ENCODE measurements around the gene NET1.
"Not testable (repeated sequence)": the region's sequence is repeated elsewhere in the genome, so short reads cannot be mapped to it uniquely, and the experiment has no call there.

Gene NET1

DNA sequence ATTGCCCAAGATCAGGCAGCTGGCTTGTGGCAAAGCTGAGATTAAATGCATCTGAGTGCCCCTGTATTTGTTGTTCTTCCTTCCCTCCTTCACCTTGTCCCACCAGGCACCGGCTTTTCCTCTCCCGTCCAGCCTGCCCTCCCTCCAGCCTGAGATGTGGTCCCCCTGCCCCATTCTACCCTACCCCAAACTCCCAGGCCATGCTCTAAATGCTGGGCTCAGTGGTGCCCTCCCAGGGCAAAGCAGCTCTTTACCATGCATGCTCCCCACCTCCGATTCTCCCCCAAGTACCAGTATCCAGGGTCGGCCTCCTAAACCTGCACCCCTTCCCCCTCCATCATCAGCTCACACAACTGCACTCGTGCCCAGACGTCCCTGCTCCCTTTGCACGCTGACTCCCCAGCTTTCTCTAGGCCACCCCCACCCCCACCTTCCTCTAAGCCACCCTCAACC lies 50.5 kb downstream of the NET1 start:
- no peak for DNase-seq (ENCODE audit: low spot score)

DNA sequence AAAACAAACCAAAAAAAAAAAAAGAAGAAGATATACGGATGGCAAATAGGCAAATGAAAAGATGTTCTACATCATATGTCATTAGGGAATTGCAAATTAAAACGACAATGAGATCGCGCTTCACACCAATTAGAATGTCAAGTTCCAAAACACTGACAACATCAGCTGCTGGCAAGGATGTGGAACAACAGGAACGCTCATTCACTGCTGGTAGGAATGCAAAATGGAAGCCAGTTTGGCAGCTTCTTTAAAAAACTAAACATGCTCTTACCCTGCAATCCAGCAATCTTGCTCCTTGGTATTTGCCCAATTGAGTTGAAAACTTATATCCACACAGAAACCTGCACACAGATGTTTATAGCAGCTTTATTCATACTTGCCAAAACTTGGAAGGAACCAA lies 52.2 kb downstream of the NET1 start:
- no peak for DNase-seq (ENCODE audit: low spot score)

DNA sequence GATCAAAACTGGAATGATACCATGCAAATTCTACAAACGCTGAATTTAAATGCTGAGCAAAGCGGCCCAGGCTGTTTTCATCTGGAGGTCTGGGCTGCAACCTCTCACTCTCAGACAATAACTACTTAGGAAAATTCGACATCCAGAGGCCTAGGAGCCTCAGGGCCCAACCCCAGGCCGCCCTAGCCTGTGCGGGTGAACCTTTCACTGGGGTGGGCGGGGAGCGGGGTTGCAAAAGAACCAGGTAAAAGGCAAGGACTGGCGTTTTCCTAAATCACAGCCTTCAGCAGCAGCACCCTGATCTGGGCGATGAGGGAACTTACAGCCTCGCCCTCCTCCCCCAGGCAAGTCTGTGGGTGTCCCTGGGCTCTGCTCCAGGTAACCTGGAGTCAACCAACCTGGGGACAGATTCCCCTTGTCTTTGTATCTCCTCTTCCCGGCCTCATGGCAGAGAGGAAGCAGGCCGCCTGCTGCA lies 53.7 kb downstream of the NET1 start:
- DNase-seq (ENCODE audit: low spot score), result no peak

DNA sequence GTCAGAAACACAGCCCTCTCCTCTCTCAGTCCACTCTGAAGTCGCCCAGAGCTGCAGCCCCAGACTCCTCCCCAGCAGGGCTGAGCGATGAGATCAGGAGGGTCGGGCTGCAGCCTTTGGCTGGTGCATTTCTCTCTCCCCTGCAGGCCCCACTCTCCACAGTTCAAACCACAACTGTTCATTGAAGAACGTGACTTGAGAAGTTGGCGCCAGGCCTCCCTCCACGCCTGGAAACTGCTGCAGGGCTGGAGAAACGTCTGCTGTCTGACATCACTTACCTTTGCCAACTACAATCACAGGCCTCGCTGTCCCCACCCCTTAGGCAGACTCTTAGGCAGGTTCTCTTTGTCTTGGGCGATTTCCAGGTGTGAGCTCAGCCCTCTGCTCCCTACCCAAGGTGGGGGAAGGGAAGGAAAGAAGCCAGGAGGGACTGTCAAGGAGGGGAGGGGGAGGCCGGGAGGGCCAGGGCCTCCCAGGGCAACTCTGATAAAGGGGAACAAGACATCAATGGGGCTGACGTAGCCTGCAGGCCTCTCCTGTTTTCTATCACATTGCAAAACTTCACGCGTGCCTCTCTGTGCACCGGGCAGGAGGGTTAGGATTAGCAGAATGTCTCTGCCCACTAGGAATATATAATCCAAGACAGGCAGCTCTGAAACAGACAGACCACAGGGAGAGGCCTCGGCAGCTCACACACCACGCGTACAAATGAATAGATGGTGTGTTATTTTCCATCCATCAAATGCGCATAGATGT lies 54.3 kb downstream of the NET1 start:
- DNase-seq (ENCODE audit: low spot score), result no peak

DNA sequence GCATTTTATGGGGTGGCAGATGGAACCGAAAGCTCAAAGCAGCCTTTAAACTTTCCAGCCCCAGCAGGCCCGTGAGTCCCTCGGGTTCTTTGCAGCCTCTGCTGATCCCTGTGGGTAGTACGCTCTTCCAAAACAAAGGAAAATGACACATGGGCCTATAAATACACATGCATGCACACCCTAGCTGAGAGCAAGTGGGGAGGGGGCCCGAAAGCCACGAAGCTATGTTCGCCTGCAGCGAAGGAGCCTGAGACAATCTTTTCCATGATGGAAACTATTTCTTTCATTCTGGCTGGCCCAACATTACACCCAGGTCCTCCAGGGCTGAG lies 54.8 kb downstream of the NET1 start:
- no peak for DNase-seq (ENCODE audit: low spot score)

DNA sequence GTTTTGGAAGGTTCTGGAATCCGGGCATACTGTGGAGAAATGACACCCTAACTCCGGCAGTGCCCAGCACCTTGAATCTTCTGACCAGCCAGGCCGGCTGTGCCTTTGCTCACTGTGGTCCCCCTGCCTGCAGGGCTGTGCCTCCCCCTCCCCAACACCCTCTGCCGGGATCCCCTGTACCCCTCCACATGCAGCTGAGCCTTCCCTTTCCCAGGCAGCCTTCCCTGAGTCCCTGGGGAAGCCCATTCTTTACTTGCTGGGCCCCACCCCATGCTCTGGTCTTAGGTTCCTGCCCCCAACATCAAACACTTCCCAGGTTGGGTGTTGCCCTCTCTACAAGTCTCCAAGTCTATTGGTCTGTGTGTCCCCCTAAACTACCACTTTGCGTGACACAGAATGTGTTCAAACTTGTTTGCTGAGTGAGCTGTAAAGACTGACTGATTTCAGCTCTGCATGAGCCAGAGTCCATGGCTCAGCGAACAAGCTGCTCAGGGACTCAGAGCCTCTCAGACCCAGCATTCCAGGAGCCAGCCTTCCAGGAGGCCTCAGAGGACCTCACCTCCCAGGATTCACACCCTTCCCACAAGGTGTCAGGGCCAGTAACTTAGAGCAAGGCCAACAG lies 55.4 kb downstream of the NET1 start:
- no peak for DNase-seq (ENCODE audit: low spot score)

DNA sequence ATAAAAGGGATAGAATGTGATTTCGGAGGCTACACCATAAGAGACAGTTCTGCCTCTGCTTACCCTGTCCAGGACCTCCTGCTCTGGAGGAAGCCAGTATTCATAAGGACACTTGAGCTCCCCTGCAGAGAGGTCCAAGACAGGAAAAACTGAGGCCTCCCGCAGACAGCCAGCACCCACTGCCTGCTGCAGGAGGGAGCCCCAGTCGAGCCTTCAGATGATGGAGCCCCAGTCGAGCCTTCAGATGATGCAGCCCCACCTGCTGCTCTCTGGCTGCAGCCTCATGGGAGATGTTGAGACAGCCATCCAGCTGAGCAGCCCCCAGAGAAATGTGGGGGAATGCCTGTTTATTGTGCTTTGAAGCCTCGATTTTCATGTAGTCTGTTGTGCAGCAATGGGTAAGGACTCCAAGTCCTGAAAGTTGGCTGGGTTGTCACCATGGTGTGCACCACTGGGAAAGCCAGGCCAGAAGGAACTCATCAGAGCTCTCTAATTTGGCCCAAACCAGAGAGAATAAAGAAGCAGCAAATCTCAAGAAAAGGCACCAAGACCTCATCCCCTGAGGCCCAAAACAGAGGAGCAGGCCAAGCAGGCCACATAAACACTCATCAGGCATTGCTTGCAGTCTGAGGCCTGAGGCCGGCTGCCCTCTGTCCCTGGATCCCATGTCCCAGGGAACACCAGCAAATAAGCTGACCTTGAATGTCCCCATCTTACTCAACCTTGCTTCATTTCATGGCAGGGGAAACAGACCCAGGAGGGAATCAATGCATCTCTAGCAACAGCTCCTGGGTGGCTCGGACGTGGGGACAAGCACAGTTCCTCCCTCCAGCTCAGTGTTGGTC lies 56.1 kb downstream of the NET1 start:
- no peak for DNase-seq (ENCODE audit: low spot score)

DNA sequence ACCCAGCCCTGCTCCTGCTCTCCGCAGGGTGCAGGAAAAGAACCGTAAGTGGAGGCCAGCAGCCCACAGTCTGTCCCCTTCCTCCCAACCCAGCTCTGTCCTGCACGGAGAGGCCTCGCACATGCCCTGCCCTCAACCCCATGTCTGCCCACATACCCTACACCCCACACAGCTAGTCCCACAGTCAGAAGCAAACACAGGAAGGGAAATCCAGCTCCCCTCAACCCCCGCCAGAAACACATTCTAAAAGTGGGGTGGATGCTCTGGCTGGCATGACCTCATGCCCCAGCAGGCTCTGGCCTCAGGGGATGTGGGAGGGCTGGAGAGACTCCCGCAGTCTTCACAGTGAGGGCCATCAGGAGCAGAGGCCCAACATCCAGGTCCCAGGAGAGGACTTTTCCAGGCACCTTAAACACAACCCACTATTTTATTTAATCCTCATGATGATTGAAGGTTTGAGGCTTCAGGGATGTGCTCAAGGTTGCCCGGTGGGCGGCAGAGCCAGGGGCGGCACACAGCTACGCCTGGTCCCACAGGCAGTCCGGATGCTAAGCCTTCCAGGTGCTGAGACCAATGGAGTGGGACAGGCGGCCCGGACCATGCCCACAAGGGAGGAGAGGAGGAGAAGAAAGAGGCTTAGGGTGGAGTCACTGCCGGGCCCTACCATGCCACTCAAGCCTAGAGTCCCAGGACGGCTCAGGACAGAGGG lies 57.1 kb downstream of the NET1 start:
- no peak for DNase-seq (ENCODE audit: low spot score)

DNA sequence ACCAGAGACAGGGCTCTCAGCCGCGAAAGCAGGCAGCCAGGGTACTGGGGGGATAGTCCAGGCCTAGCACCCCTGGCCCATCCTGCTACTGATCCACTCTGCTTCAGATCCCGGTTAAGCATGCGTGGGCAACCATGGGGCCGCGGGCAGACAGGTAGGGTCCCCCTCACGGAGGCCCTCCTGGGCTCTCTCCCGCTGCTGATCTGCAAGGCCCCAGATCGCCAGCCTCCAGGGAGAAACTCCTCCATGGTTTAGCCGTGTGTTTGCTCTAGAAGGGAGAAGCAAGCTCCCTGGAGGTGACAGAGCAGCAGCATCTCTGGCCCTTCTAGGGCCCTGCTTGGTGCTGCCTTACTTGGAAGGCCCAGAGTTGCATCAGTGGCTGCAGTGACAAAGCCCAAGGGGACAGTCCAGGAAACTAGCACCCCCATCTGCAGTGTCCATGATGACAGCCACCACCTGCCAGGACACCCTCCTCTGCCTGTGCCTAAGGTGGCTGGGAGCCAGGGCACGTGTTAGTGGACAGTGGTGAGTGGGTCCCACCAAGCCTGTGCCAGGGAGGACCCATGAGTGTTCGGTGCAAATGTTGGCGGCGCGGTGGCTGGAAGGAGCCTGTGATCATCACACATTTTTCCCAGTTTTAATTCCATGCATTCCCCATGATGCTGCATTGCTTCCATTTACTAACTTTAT lies 57.9 kb downstream of the NET1 start:
- no peak for DNase-seq (ENCODE audit: low spot score)

DNA sequence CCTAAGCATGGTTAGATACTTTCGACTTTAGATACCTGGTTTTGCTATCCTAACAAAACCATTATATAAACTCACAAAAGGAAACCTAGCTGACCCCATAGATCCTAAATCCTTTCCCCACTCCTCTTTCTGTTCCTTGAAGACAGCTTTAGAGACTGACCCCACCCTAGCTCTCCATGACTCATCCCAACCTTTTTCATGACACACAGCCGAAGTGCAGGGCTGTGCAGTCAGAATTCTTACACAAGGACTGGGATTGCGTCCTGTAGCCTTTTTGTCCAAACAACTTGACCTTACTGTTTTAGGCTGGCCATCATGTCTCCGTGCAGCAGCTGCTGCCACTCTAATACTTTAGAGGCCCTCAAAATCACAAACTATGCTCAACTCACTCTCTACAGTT lies 62.3 kb downstream of the NET1 start:
- not testable (repeated sequence) for DNase-seq (ENCODE audit: low spot score)

DNA sequence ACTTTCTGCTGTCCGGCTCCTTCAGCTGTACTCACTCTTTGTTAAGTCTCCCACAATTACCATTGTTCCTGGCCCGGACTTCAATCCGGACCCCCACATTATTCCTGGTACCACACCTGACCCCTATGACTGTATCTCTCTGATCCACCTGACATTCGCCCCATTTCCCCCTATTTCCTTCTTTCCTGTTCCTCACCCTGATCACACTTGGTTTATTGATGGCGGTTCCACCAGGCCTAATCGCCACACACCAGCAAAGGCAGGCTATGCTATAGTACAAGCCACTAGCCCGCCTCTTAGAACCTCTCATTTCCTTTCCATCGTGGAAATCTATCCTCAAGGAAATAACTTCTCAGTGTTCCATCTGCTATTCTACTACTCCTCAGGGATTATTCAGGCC lies 62.7 kb downstream of the NET1 start:
- not testable (repeated sequence) for DNase-seq (ENCODE audit: low spot score)

DNA sequence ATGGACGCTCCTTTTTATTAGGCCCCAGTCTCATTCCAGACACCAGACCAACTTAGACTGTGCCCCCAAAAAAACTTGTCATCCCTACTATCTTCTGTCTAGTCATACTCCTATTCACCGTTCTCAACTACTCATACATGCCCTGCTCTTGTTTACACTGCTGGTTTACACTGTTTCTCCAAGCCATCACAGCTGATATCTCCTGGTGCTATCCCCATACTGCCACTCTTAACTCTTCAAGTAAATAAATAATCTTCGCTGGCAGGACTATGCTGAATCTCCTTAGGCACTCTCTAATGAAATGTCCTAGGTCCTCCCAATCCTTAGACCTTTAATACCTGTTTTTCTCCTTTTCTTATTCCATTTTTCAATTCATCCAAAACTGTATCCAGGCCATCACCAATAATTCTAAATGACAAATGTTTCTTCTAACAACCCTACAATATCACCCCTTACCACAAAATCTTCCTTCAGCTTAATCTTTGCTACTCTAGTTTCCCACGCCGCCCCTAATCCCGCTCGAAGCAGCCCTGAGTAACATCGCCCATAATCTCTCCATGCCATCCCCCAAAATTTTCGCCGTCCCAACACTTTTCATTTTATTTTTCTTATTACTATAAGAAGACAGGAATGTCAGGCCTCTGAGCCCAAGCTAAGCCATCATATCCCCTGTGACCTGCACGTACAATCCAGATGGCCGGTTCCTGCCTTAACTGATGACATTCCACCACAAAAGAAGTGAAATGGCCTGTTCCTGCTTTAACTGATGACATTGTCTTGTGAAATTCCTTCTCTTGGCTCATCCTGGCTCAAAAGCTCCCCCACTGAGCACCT lies 63.8 kb downstream of the NET1 start:
- DNase-seq (ENCODE audit: low spot score), result not testable (repeated sequence)

DNA sequence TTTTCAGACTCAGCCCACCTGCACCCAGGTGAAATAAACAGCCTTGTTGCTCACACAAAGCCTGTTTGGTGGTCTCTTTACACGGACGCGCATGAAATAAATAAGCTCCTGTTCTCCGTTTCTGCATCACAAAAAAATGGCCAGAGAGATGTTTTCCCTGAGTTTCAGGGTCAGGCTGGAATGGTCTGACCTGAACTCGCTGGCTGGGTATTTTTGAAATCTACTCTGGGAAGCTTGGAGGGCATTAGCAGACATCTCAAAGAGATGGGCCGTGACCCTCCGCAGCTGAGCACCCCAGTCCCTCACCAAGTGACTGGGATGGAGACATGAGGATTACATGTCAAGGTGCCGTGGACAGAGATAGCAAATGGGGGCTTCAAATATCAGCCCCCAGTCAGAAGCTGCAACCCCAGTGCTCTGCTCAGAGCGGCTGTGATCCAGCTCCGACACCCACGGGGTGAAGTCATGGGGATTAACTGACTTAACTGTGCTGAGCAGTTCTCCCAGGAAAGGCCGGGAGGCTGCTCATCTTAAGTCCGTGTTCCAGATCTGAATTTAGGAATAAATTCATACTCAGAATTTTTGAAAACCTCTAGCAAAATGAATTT lies 64.7 kb downstream of the NET1 start:
- DNase-seq (ENCODE audit: low spot score), result no peak

DNA sequence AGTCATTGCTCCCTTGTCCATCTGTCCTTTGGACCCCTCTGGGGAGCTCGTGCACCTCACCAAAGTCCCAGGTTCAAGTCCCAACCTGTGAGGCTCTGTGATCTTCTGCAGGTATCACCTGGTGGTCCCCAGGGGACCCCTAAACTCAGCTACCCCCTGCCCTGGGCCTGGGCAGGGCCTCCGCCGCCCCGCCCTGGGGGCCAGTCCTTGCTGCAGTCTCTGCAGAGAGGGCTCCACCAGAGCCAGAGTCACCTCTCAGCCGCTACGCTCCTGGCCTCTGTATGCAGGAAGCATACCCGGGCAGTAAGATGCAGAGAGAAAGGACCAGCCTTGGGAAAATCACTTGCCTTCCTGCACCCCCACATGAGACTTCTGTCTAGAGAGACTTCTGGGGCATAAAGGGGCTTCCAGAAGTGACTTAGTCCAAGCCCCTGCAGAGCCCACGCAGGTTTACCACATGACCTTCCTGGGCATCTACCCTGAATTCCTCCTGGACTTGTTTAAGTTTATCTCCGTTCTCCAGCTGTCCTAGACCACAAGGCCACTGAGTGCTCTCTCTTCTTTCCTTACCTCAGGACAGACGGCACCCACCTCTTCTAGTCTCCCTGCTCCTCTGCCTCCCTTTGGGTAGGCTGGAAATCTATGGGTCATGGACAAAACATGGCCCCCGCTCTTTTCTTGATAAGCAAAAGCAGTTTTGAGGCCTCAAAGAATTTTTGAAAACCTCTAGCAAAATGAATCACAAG lies 65.8 kb downstream of the NET1 start:
- DNase-seq (ENCODE audit: low spot score), result no peak

DNA sequence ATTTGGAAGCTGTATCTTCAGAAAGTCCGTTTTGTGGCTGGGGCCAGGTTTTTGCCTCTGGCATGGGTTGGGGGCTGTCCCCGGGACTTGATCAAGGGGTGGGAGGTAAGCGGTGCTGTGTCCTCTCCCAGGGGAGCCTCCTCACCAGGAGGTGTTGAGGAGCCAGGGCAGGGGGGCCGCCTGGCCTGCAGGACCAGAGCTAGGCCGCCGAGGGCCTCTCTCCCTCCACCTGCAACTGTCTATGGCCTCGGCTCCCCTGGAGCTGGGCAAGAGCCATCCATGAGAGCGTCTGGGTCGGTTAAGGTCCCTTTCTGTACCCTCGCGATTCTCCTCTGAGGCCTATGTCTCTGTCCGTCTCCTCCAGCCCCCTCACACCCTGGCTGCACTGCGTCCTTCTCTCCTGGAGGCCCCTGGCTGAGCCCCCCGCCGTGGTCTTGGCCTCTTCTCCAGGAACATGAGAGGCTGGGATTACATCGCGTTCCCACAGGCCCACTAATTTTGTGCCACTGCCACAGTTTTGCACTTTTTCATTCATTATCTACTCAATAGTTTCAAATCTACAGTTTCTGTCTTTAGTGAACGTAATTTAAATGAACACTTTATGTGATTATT lies 66.4 kb downstream of the NET1 start:
- DNase-seq (ENCODE audit: low spot score), result no peak

DNA sequence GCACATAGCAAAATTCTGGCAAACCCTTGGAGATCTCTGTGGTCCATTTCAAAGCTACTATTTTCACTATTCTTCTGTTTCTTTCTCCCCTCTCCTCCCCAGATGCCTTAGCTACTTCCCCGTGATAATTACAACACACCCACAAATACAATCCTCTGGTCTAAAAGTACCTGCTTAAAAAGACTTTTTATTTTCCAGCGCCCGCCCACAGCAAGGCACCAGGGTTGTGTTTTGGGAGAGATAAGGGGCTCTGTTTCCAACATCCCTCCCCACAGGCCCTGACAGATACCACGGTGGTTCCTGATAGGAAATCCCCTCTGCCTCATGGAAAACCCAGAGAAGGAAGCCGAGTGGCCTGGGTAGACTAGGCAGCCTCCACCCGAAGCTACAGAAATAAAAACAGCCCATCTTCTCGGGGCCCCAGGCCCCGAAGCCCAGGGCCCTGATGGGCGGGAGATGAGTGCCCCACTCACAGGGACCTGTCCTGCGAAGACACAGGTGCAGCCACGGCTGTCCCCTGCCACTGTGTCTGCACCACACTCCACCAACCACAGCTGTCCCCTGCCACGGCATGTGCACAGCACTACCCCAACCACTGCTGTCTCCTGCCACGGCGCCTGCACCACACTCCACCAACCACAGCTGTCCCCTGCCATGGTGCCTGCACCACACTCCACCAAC lies 67.3 kb downstream of the NET1 start:
- no peak for DNase-seq (ENCODE audit: low spot score)

DNA sequence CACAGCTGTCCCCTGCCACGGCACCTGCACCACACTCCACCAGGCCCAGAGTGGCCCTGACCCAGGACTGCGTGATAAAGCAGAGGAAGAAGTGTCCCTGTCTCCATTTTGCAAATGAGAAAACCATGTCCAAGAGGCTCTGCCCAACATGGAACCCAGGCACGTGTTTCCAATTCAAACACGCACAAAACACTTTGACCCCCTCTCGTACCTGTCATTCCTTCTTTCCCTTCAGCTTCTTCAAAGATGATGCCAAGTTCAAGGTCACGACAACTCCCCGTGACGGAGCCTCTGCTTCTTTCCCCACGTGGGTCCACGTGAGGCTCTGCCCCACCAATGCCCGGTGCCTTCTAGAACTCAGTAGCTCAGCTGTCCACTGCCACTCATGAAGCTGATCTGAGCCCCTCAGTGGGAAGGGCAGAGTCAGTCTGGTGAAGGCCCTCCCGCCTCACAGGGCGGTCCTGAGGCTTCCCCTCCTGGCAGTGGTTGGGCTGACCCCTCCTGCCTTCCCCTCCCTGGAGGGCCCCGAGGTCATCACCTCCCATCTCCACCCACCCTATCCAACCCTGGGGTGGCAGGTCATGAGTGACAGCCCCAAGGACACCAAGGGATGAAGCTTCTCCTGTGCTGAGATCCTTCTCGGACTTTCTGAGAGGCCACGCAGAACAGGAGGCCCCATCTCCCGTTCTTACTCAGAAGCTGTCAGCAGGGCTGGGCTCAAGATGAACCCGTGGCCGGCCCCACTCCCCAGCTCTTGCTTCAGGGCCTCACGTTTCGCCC lies 68.0 kb downstream of the NET1 start:
- no peak for DNase-seq (ENCODE audit: low spot score)

DNA sequence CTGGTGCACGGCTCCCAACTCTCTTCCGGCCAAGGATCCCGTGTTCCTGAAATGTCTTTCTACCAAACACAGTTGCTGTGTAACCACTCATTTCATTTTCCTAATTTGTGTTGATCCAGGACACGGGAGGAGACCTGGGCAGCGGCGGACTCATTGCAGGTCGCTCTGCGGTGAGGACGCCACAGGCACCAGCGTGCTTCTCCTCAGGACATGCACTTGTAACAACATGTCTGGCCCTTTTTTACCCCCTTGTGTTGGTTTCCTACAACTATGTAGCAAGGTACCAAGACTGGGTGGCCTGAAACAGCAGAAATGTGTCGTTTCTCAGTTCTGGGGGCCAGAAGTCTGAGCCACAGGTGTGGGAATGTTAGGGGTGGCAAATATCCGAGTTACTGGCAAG lies 68.8 kb downstream of the NET1 start:
- no peak for DNase-seq (ENCODE audit: low spot score)

Measured in hepatic stellate cell (primary cell).